Lung (tissue), 12 donors: ENCODE results near the gene WDR82. TPM values are rescaled to one million over a fixed set of nuclear protein-coding genes. Genes with fewer than 3 reads are reported as not detected.

Experiments
- ATAC-seq: fragments of 200-7000 bp; cut with Tn5 transposase; one replicate; pipeline ENCODE4 v1.9.1; 2020; ENCODE audit warnings: moderate number of reproducible peaks; ENCODE audit not compliant: insufficient read depth, low FRiP score
- DNase-seq, 3 donors: peaks; one replicate each; pipeline ENCODE4 v3.0.0-alpha.2; 2013 to 2017
- H3K27ac ChIP-seq, 2 donors: one replicate each; pipeline ENCODE4 v1.5.1; 2013; ENCODE audit warnings: mild to moderate bottlenecking in 2 of 2, moderate library complexity in 2 of 2, control low read depth in 1 of 2, inconsistent platforms in 1 of 2, low read depth in 1 of 2, low read length in 1 of 2
- H3K27me3 ChIP-seq, 3 donors: one replicate each; pipeline ENCODE4 v1.5.1; 2013; ENCODE audit warnings: low read length in 2 of 3; ENCODE audit not compliant: control insufficient read depth in 3 of 3, insufficient read depth in 3 of 3
- H3K36me3 ChIP-seq, 4 donors: one replicate each; pipeline ENCODE4 v1.5.1; 2013; ENCODE audit warnings: low read length in 4 of 4, mild to moderate bottlenecking in 1 of 4, moderate library complexity in 1 of 4; ENCODE audit not compliant: control insufficient read depth in 4 of 4, insufficient read depth in 4 of 4
- H3K4me1 ChIP-seq, 5 donors: one replicate each; pipeline ENCODE4 v1.5.1; 2013; ENCODE audit warnings: low read length in 5 of 5, mild to moderate bottlenecking in 2 of 5, moderate library complexity in 1 of 5; ENCODE audit not compliant: control insufficient read depth in 5 of 5, insufficient read depth in 5 of 5
- H3K4me3 ChIP-seq: one replicate; pipeline ENCODE4 v1.5.1; 2013; ENCODE audit warnings: mild to moderate bottlenecking, control low read depth, moderate library complexity
- H3K9ac ChIP-seq, 2 donors: one replicate each; pipeline ENCODE4 v1.5.1; 2013; ENCODE audit warnings: low read length in 2 of 2, control low read depth in 1 of 2; ENCODE audit not compliant: insufficient read depth in 1 of 2
- H3K9me3 ChIP-seq, 4 donors: one replicate each; pipeline ENCODE4 v1.5.1; 2013; ENCODE audit warnings: low read length in 3 of 4, mild to moderate bottlenecking in 1 of 4, moderate library complexity in 1 of 4; ENCODE audit not compliant: control insufficient read depth in 4 of 4, insufficient read depth in 3 of 4
- CTCF ChIP-seq: IDR thresholded peaks from 2 replicates; pipeline ENCODE4 v1.5.1; 2012; ENCODE audit warnings: mild to moderate bottlenecking; ENCODE audit errors: control extremely low read depth, extremely low read depth
- WGBS, 2 donors: extraction: QIAGEN DNeasy Blood & Tissue Kit; methylation state at CpG; one replicate each; pipeline ENCODE4 v1.1.7; 2013; 5-methylcytosine and 5-hydroxymethylcytosine counted together
- polyA plus RNA-seq, 2 donors: library from polyadenylated mRNA; stranded (reverse); fragments of 200-250 nt; gene quantifications; one replicate each; pipeline ENCODE4 v1.2.1, GENCODE V29; 2013
- total RNA-seq, 2 donors: library from RNA; depleted of rRNA in 1 of 2; stranded (reverse); fragments of >200 nt in 1 of 2; gene quantifications; one replicate each; pipeline ENCODE4 v1.2.1, GENCODE V29; 2014 to 2021
- donor health status: control.
- donor health status: control.
- donor health status: Bipolar disorder and iron deficiency.
- donor health status: healthy.
- donor health status: DM: yes; HTN: yes; CAD: no.

The WDR82 gene
- total and polyA plus RNA-seq, 4 donors: 19.4 to 72.8 (median 51.1) TPM

- no peak overlapping the region for H3K9ac ChIP-seq
- H3K9me3 ChIP-seq: no peaks in the 10 kb centered on the region
- H3K27ac ChIP-seq: no peak overlapping the region
- peak; percentile 65 for ATAC-seq
- no peak overlapping the region for H3K4me3 ChIP-seq
- WGBS, 2 donors: 69 to 72% methylated on average over 33 to 34 of the region's 34 CpGs
- peak in 1 of 3 donors; percentile 56 for DNase-seq
- peaks cover 0 to 67% (median 16%) of the 10 kb centered on the region in 4 donors for H3K36me3 ChIP-seq
- H3K27me3 ChIP-seq: no peaks in the 10 kb centered on the region
- peaks cover 0 to 8% (median 4%) of the 10 kb centered on the region in 5 donors for H3K4me1 ChIP-seq
- TF ChIP-seq CTCF: peak; percentile 70
Observed at GRCh38 chr3:52231502-52232278, 46.8 kb downstream of the WDR82 start.

DNA sequence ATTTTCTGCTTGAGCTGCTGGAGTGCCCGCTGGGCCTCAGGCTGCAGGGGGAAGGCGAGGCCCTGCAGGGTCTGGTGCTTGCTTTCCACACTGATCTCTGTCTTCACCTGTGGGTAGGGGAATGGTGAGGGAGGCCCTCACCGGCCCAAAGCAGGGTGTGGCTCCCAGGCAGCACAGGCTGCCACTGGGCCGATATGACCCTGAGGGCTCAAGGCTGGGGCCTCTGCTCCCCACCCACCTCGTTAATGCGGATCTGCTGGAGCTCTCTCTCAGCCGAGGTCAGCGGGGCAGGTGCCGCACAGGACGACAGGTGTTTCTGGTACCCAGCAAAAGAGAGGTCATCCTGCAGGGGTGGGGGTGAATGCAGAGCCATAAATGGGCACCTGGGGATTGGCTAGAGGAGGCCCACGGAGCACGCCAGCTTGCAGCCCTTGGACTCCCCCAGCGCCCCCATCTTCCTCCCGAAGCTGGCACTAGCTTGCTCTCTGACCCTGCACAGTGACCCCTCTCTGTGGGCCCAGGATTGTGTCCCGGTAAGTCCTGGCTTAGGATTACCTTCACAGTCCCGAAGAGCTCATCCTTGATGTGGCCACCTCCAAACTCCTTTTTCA, 47.5 kb downstream of the WDR82 start:
- no peak overlapping the region for H3K4me3 ChIP-seq
- 87 to 97% methylated on average over 16 of the region's 16 CpGs for WGBS, 2 donors
- TF ChIP-seq CTCF: no peak
- H3K27me3 ChIP-seq: no peaks in the 10 kb centered on the region
- H3K9ac ChIP-seq: no peak overlapping the region
- no peak overlapping the region for H3K27ac ChIP-seq
- H3K9me3 ChIP-seq: no peaks in the 10 kb centered on the region
- peaks cover 0 to 67% (median 16%) of the 10 kb centered on the region in 4 donors for H3K36me3 ChIP-seq
- peaks cover 0 to 5% (median 0%) of the 10 kb centered on the region in 5 donors for H3K4me1 ChIP-seq
- DNase-seq: no peak
- no peak for ATAC-seq

GRCh38 chr3:52230461-52230860, 48.0 kb downstream of the WDR82 start:
- Histone ChIP-seq H3K9ac (no peak overlapping the region), H3K27me3 (no peaks in the 10 kb centered on the region), H3K27ac (no peak overlapping the region), H3K9me3 (no peaks in the 10 kb centered on the region), H3K36me3 (peaks cover 0 to 64% (median 16%) of the 10 kb centered on the region in 4 donors), H3K4me3 (no peak overlapping the region), H3K4me1 (peaks cover 0 to 5% (median 0%) of the 10 kb centered on the region in 5 donors)
- TF ChIP-seq CTCF: no peak
- DNase-seq: no peak
- no peak for ATAC-seq
- 93% methylated on average over 6 of the region's 6 CpGs for WGBS, 2 donors
